Lower leg skin (tissue), 4 donors: ENCODE results near the gene TNIK. TPM values are rescaled to one million over a fixed set of nuclear protein-coding genes. Genes with fewer than 3 reads are reported as not detected.

Experiments
- DNase-seq, 2 donors: peaks; one replicate each; pipeline ENCODE4 v3.0.0-alpha.2; 2019; ENCODE audit warnings: low spot score in 2 of 2
- H3K4me3 ChIP-seq: fragments of 200-600 bp; sonication (generic); 2 replicates; pipeline ENCODE4 v1.5.1; 2017; ENCODE audit warnings: mild to moderate bottlenecking, low read depth; ENCODE audit not compliant: poor library complexity, severe bottlenecking
- CTCF ChIP-seq, 3 donors: fragments of 450-650 bp; IDR thresholded peaks; one replicate each; pipeline ENCODE4 v1.5.1; 2016; ENCODE audit warnings: antibody characterized with exemption in 3 of 3, mild to moderate bottlenecking in 3 of 3, moderate library complexity in 2 of 3
- POLR2A ChIP-seq, 2 donors: fragments of 450-650 bp; IDR thresholded peaks; one replicate each; pipeline ENCODE4 v1.6.1; 2016 to 2017; ENCODE audit warnings: antibody characterized with exemption in 2 of 2, mild to moderate bottlenecking in 1 of 2, moderate library complexity in 1 of 2
- WGBS, 2 donors: methylation state at CpG; one replicate each; pipeline ENCODE4 v1.1.5; 2018; 5-methylcytosine and 5-hydroxymethylcytosine counted together
- intact Hi-C: fragments of 100-400 bp; cut with DNase I; formaldehyde crosslinking; loops from one replicate; pipeline ENCODE4 v1.15.0; 2023; ENCODE audit warnings: low total_unique reads
- total RNA-seq, 4 donors: library from RNA; depleted of rRNA; stranded (reverse); fragments of >200 nt; gene quantifications; one replicate each; pipeline ENCODE4 v1.1.0, GENCODE V29; 2016

The TNIK gene
- total RNA-seq, 4 donors from 2014 or later, result 0.72 to 4.7 (median 2.4) TPM

GRCh38 chr3:171028025-171028778 lies 432.0 kb downstream of the TNIK start:
- TF ChIP-seq POLR2A (IDR thresholded peaks at IDR 0.05), result no peak
- TF ChIP-seq CTCF (IDR thresholded peaks at IDR 0.05), result no peak
- DNase-seq, result no peak
- intact Hi-C loops, result no loop called here
- WGBS, 2 donors, result 9 to 14% methylated on average over 39 of the region's 39 CpGs
- peak overlapping the region; percentile 5 for H3K4me3 ChIP-seq

- intact Hi-C loops, result no loop called here
- no peak for TF ChIP-seq CTCF (IDR thresholded peaks at IDR 0.05)
- no peak for TF ChIP-seq POLR2A (IDR thresholded peaks at IDR 0.05)
- no peak within 1 kb of the TSS for H3K4me3 ChIP-seq
- 97 to 100% methylated on average over 4 of the region's 4 CpGs for WGBS, 2 donors
- no peak for DNase-seq
Observed at GRCh38 chr3:171026597-171027293, 433.5 kb downstream of the TNIK start, which contains the start of gene SLC2A2. SLC2A2 (minus strand) TSS chr3:171026720; CDS start chr3:171026670, 50 bp downstream.

GRCh38 chr3:171023566-171023965 lies 436.6 kb downstream of the TNIK start:
- intact Hi-C loops, result no loop called here
- DNase-seq, result no peak

GRCh38 chr3:171021377-171021776 lies 438.8 kb downstream of the TNIK start:
- no peak for DNase-seq
- intact Hi-C loops, result no loop called here
- TF ChIP-seq POLR2A (IDR thresholded peaks at IDR 0.05) (no peak), CTCF (IDR thresholded peaks at IDR 0.05) (no peak)
- WGBS, 2 donors, result 79 to 83% methylated on average over 4 of the region's 4 CpGs
- no peak overlapping the region for H3K4me3 ChIP-seq

More at GRCh38 chr3:171023566-171023965, 436.6 kb downstream of the TNIK start:
- H3K4me3 ChIP-seq, result no peak overlapping the region
- TF ChIP-seq POLR2A (IDR thresholded peaks at IDR 0.05) (no peak), CTCF (IDR thresholded peaks at IDR 0.05) (no peak)

- WGBS, 2 donors, result 41 to 48% methylated on average over 6 of the region's 6 CpGs
- TF ChIP-seq CTCF (IDR thresholded peaks at IDR 0.05) (no peak), POLR2A (IDR thresholded peaks at IDR 0.05) (no peak)
- DNase-seq, result no peak
- no peak overlapping the region for H3K4me3 ChIP-seq
- intact Hi-C loops, result no loop called here
Observed at GRCh38 chr3:171018156-171018935, 441.9 kb downstream of the TNIK start.
